Activated T-cell treated with anti-CD3 and anti-CD28 coated beads, Interleukin-2, amount 50 U/mL, for 72 hours (primary cell): ENCODE results near the gene NOCT. TPM values are rescaled to one million over a fixed set of nuclear protein-coding genes. Genes with fewer than 3 reads are reported as not detected.
A peak's percentile ranks its signal among the peaks of the same experiment; 100 is the strongest.

ENCODE experiments used
- ATAC-seq, 2 donors: fragments of 150-1000 bp; cut with Tn5 transposase; replicated peaks in 1 of 2; 2 replicates each; pipeline ENCODE4 v1.10.0; 2021; ENCODE audit warnings: moderate library complexity in 2 of 2, mild to moderate bottlenecking in 1 of 2
- DNase-seq, 2 donors: peaks; one replicate each; pipeline ENCODE4 v3.0.0; 2021 to 2022; ENCODE audit warnings: mixed read lengths in 1 of 2
- H3K27ac Mint-ChIP-seq: one replicate; pipeline ENCODE4 v1.8.0; 2022; ENCODE audit warnings: mild to moderate bottlenecking, moderate library complexity, mixed read lengths
- H3K27me3 Mint-ChIP-seq: one replicate; pipeline ENCODE4 v1.8.0; 2022; ENCODE audit warnings: low read depth, mixed read lengths
- H3K36me3 Mint-ChIP-seq, 2 donors: one replicate each; pipeline ENCODE4 v1.8.0; 2022; ENCODE audit warnings: mixed read lengths in 2 of 2, mild to moderate bottlenecking in 1 of 2; ENCODE audit not compliant: insufficient read depth in 2 of 2
- H3K4me1 Mint-ChIP-seq: one replicate; pipeline ENCODE4 v1.8.0; 2022; ENCODE audit warnings: low read depth, mixed read lengths
- H3K4me3 Mint-ChIP-seq, 2 donors: one replicate each; pipeline ENCODE4 v1.8.0; 2022; ENCODE audit warnings: mild to moderate bottlenecking in 2 of 2, mixed read lengths in 2 of 2, moderate library complexity in 2 of 2
- H3K9me3 Mint-ChIP-seq, 2 donors: one replicate each; pipeline ENCODE4 v1.8.0; 2022; ENCODE audit warnings: mixed read lengths in 2 of 2
- total RNA-seq, 2 donors: library from RNA; stranded (reverse); gene quantifications; one replicate each; pipeline ENCODE4 v1.2.3, GENCODE V29; 2022

NOCT gene
- total RNA-seq, 2 donors from 2014 or later: 10.3 to 11.4 TPM

DNA sequence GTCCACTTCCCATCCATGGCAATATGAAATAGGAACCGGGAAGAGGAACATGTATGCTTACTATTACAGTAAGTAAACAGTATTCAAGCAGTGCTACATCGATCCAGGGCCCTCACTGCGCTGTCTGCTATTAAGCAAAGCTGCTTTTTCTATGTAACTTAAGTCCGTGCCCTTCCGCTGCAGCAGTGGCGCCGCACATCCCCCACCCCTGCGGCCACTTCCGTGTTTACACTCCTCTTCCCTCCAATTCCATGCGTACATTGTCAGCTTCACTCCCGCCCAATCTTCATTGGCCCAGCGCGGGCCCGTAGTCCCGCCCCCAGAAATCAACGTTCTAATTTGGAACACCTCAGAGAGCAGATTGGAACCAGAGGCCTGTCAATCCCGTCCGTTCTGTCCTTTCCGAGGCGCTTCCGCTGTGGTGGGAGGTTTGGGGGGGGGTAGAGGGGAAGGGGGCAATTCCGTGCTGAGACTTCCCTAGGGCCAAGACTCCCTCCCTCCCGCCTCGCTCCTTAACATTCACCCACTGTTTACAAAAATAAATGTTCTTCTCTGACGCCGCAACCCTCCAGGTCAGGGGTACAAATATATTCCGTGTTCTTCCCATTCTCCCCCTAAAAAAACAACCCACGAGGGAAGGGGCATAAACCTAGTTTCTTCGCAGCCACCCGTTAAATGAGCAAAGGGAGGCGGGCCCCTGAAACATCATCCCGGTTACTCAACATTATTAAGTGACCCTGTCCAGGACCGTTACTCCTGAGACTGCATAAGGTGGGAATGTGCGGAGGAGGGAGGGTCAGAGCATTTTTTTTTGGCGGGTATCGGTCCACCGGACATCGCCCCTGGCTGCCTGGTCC is 67.4 kb downstream of the NOCT start:
- Mint-ChIP-seq H3K27me3 (no peaks in the 10 kb centered on the region), H3K27ac (peak overlapping the region; percentile 98), H3K36me3 (peaks cover 9 to 10% of the 10 kb centered on the region in 2 donors), H3K4me3 (peak overlapping the region; percentile 90 to 93), H3K4me1 (peaks cover 36% of the 10 kb centered on the region), H3K9me3 (no peaks in the 10 kb centered on the region)
- ATAC-seq: peak; percentile 85 to 88
- peak; percentile 93 to 94 for DNase-seq

DNA sequence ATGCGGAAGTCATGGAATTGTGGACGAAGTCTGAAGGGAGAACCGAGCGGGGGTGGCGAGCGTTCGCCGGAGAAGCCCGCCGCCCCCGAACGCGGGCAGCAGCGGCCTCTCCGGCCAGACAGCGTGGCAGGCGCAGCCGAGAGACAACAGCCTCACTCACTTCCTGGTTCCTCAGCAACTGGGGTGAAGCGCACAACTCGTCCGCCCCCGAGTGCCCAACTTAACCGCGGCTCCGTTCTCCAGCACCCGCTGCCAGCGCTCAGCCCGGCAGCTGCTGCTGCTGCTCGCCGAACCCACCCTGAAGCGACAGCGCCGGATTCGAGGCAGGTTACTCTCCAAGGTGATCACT is 68.0 kb downstream of the NOCT start:
- no peaks in the 10 kb centered on the region for H3K9me3 Mint-ChIP-seq
- ATAC-seq: peak; percentile 50 to 55
- peak overlapping the region; percentile 98 for H3K27ac Mint-ChIP-seq
- H3K27me3 Mint-ChIP-seq: no peaks in the 10 kb centered on the region
- peak; percentile 73 to 75 for DNase-seq
- H3K4me3 Mint-ChIP-seq: peak overlapping the region; percentile 90 to 93
- H3K4me1 Mint-ChIP-seq: peaks cover 36% of the 10 kb centered on the region
- H3K36me3 Mint-ChIP-seq: peaks cover 9 to 10% of the 10 kb centered on the region in 2 donors

DNA sequence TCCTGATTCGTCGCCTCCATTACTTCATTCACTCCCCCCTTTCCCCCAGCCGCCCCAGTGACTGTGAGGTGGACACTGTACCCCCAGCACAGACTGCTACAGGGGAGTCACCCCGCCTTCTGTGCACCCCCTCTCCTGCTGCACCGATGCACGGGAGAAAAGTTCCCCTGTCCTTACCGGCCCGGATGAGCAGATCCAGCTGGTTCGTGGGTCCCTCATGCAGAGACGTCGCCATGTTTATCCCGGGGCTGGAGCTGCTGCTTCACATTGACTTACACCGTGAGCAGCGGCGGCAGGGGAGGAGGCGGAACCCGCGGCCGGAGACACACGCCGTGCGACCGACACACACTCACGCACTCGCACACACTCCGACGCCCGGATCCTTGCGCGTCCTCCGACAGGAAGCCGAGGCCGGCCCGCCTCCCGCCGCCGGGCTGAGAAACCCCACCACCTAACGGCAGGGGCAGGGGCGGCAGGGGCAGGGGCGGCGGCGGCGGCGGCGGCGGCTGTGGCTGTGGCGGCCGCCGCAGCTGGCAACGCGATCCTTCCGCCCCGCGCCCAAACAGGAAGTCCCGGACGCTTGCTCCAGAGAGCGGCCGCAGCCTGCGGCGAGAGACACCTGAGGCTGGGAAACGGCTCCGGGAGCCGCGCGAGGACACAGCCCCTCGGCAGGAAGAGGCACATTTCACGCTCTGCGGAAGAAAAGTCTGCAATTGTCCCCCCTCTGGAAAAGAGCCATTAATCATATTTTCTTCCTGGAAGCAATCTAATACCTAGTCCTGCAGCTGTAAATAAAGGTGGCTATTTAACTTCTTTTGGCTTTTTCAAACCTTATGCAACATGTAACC is 68.6 kb downstream of the NOCT start:
- Mint-ChIP-seq H3K4me3 (peak overlapping the region; percentile 90 to 93), H3K27ac (peak overlapping the region; percentile 98)
- ATAC-seq: peak; percentile 73

DNA sequence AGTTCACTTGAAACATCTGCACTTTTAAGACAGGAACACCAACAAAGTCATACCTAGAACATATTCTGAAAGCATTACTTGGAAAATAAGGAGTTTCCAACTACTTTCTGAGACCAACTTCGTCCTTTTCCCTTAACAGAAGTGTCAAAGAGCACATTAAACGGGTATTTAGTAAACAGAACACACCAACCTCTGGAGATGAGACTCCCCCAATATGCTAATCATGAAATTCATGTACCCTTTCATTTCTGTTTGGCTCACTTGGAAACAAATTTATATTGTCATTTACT is 69.2 kb downstream of the NOCT start:
- Mint-ChIP-seq H3K27ac (peak overlapping the region; percentile 96), H3K9me3 (no peaks in the 10 kb centered on the region), H3K4me1 (peaks cover 32% of the 10 kb centered on the region), H3K27me3 (no peaks in the 10 kb centered on the region), H3K4me3 (peak overlapping the region; percentile 90 to 93), H3K36me3 (peaks cover 9 to 10% of the 10 kb centered on the region in 2 donors)
- ATAC-seq (no peak), DNase-seq (no peak)

More for the DNA sequence above, 68.6 kb downstream of the NOCT start:
- Mint-ChIP-seq H3K9me3 (no peaks in the 10 kb centered on the region), H3K27me3 (no peaks in the 10 kb centered on the region), H3K36me3 (peaks cover 9 to 10% of the 10 kb centered on the region in 2 donors), H3K4me1 (peaks cover 36% of the 10 kb centered on the region)
- DNase-seq: peak; percentile 88 to 89

DNA sequence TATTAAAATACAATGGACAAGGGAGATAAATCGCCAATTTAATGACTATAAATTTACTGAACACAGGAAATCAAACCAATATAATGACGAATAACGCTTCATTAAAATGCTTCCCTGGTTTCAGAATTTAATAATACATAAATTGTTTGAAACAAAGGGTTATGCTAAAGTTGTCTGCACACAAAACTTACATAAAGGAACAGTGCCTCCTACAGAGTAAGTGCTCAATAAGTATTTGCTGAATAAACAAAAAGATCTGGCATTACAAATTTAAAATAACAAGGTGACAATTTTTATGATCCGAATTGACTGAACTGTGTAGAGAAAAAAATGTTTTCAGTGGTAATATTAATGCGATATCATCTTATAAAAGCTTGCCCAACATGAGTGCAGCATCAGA is 69.6 kb downstream of the NOCT start:
- Mint-ChIP-seq H3K27ac (peak overlapping the region; percentile 96), H3K4me3 (peak overlapping the region; percentile 90 to 93), H3K4me1 (peaks cover 29% of the 10 kb centered on the region), H3K27me3 (no peaks in the 10 kb centered on the region), H3K36me3 (peaks cover 8 to 9% of the 10 kb centered on the region in 2 donors), H3K9me3 (no peaks in the 10 kb centered on the region)
- DNase-seq (no peak), ATAC-seq (no peak)

DNA sequence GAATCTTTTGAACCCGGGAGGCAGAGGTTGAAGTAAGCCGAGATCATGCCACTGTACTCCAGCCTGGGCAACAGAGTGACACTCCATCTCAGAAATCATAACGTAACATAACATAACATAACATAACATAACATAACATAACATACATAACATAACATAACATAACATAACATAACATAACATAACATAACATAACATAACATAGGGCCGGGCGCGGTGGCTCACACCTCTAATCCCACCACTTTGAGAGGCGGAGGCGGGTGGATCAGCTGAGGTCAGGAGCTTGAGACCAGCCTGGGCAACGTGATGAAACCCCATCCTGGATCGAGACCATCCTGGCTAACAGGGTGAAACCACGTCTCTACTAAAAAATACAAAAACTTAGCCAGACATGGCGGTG is 76.7 kb downstream of the NOCT start:
- Mint-ChIP-seq H3K4me1 (no peaks in the 10 kb centered on the region), H3K9me3 (no peaks in the 10 kb centered on the region), H3K27ac (no peak overlapping the region), H3K36me3 (no peaks in the 10 kb centered on the region), H3K4me3 (no peak overlapping the region), H3K27me3 (no peaks in the 10 kb centered on the region)
- no peak for DNase-seq
- no peak for ATAC-seq

Other genes starting within 250 kb of the NOCT start
- gene ELF2, start 161.4 kb downstream of the NOCT start, total RNA-seq: 10 to 100 TPM; 34.8 to 36.4 TPM